ENCODE measurements around the gene GAS7.
"Not testable (repeated sequence)": the region's sequence is repeated elsewhere in the genome, so short reads cannot be mapped to it uniquely, and the experiment has no call there.

The GAS7 gene

DNA sequence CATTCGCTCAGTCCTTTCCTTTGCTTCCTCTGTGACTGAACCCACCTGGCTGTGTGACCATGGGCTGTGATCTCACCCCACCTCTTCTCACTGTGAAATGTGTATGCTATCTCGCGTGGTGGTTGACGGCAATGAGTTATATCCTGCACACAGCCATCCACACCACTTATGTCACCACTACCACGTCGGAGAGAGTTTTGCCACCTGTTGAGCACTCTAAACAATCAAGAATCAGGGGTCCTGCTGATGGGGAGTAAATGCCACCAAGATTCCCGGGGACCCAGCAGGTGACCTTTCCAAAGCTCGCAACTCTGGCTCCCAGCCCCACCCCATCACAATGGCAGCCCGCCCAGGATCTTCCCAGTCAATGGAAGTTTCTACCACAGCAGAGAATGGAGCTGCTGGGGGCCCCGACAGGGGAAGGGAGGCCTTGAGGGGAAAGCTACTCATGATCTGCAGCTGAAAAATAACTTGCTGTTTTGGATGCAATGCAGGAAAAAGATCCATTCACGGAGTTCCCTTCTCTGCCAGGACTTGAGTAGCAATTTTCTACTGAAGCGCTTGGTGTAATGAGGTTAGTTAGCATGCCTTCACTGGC lies 267.2 kb downstream of the GAS7 start:
- no peaks in the 10 kb centered on the region for H3K9me3 Mint-ChIP-seq
- H3K27me3 Mint-ChIP-seq: no peaks in the 10 kb centered on the region
- H3K4me1 Mint-ChIP-seq: no peaks in the 10 kb centered on the region
- H3K27ac Mint-ChIP-seq: no peak overlapping the region
- ATAC-seq: no peak
- H3K4me3 Mint-ChIP-seq: no peak overlapping the region
- DNase-seq: no peak

DNA sequence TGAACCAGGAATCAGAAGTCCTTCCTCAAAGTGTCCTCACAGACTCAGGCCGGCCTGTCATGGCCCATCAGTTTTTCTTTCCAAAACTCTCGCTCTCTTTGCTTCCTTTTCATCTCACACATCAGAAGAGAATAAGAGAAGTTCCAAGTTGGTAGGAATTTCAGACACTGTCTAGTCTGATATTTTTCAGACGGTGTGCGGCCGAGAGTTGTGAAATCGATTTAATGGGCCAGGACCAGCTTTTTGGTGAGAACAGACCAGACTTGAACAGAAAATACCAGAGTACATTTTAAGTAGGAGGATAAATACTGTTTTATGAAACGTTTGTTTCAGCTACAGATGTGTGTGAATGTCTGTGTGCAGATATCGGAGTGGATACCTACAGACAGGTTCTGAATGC lies 268.5 kb downstream of the GAS7 start:
- no peaks in the 10 kb centered on the region for H3K4me1 Mint-ChIP-seq
- no peak for ATAC-seq
- no peak overlapping the region for H3K4me3 Mint-ChIP-seq

DNA sequence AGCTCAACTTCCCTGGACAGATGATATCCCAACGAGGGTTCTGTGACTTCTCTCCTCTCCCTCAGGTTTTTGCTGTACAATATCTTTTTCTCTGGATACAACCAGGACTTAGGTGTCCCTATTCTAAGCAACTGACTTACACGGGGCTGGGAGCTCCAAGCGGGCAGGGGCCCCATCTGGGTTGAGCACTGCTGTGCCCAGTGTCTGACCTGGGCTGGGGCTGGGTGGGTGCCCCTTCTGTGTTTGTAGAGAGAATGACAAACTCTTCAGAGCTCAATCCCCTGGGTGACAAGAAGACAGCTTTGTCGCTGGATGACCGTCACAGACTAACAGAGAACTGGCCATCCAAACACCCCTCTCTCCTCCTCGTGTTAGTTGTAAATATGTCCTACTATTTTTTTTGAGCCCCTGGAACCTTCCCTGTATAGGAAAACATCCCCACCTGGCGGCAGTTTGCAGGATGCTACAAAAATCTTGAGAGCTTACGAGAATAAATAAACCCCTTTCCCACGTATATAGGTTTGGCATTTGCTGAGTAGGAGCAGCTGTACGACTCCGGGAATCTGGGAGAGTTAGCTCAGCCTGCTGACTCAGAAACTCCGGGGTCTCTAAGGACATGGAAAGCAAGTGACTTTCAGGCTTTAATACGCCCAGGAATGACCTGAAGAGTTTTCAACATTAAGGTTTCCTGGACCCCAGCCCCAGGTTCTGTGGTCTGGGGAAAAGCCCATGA lies 269.6 kb downstream of the GAS7 start:
- DNase-seq (no peak), ATAC-seq (no peak)
- Mint-ChIP-seq H3K4me3 (no peak overlapping the region), H3K27ac (peak overlapping the region in 1 of 2 donors; percentile 42), H3K9me3 (no peaks in the 10 kb centered on the region), H3K4me1 (no peaks in the 10 kb centered on the region), H3K27me3 (no peaks in the 10 kb centered on the region)

More for the DNA sequence above, 268.5 kb downstream of the GAS7 start:
- DNase-seq: no peak
- no peak overlapping the region for H3K27ac Mint-ChIP-seq
- no peaks in the 10 kb centered on the region for H3K9me3 Mint-ChIP-seq
- no peaks in the 10 kb centered on the region for H3K27me3 Mint-ChIP-seq

DNA sequence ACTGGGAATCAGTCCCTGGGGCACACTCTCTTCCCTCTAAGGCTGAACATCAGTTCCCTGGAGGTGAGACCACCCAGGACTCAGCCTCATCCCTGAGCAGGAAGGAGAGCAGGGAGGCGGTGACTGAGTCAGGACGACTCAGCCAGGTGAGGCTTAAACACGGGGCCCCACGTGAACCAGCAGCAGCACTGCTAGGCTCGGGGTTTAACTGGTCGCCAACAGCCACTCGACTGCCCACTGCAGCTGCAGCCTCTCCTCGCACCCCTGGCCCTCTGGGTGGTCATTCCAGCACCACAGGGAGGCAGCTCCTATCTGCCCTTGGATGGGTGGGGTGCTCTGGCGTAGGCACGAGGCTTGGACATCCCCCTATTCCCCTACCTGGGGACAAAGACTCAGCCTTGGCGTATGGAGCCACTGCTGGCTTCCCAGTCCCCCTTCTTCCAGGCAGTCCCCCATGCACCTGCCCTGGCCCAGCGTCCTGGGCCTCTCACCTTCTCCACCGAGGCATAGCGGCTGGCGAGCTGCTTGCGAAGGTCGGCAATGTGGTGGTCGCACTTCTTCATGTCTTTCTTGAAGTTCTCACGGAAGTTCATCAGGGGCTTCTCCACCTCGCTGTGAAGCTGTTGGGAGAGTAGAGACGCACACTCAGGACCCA lies 272.1 kb downstream of the GAS7 start:
- Mint-ChIP-seq H3K9me3 (no peaks in the 10 kb centered on the region), H3K4me1 (no peaks in the 10 kb centered on the region), H3K27me3 (no peaks in the 10 kb centered on the region), H3K4me3 (no peak overlapping the region), H3K27ac (peak overlapping the region in 1 of 2 donors; percentile 24)
- ATAC-seq: no peak
- DNase-seq: no peak

DNA sequence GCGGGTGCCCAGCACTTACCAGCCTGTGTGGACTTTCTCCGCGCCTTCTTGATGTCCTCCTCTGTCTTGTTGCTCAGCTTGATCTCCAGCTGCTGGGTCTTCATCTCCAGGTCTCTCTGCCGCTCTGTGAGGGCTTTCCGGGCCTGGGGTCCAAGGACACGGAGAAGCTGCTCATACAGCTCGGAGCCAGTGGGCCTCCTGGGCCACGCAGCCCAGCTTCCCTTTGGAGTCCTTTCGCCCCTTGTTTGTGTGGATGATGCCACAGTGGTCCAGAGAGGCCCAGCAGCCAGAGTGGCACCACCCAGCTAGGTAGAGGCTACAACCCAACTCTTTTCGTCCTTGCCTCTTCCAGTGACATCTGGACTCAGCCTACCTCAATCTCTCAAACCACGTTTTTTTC lies 272.9 kb downstream of the GAS7 start:
- Mint-ChIP-seq H3K4me3 (no peak overlapping the region), H3K4me1 (no peaks in the 10 kb centered on the region), H3K9me3 (no peaks in the 10 kb centered on the region), H3K27ac (no peak overlapping the region), H3K27me3 (no peaks in the 10 kb centered on the region)
- DNase-seq (no peak), ATAC-seq (peak; percentile 13)

DNA sequence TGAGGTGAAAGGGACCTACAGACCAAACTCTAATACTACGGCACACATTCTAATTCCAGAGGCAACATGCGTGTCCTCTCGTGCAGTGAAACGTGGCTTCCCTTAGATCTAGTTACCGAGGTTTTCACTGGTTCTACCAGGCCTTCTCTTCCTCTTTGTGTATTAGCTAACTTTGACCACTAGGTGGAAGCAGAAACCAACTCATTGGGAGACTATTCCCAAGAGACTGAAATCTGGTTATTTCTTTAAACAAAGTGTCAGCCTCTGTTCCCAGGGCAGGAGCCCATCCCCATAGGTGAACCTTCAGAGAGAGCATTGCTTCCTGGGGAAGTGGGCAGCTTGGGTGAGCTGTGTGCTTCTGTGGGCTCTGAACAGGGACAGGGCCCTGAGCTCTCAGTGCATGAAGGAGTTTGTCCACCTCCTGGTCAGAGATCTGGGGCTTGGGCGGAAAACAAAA lies 273.6 kb downstream of the GAS7 start:
- no peaks in the 10 kb centered on the region for H3K4me1 Mint-ChIP-seq
- H3K9me3 Mint-ChIP-seq: no peaks in the 10 kb centered on the region
- no peaks in the 10 kb centered on the region for H3K27me3 Mint-ChIP-seq
- ATAC-seq (peak; percentile 73), DNase-seq (peak in 1 of 2 donors; percentile 30)
- no peak overlapping the region for H3K27ac Mint-ChIP-seq
- H3K4me3 Mint-ChIP-seq: no peak overlapping the region

DNA sequence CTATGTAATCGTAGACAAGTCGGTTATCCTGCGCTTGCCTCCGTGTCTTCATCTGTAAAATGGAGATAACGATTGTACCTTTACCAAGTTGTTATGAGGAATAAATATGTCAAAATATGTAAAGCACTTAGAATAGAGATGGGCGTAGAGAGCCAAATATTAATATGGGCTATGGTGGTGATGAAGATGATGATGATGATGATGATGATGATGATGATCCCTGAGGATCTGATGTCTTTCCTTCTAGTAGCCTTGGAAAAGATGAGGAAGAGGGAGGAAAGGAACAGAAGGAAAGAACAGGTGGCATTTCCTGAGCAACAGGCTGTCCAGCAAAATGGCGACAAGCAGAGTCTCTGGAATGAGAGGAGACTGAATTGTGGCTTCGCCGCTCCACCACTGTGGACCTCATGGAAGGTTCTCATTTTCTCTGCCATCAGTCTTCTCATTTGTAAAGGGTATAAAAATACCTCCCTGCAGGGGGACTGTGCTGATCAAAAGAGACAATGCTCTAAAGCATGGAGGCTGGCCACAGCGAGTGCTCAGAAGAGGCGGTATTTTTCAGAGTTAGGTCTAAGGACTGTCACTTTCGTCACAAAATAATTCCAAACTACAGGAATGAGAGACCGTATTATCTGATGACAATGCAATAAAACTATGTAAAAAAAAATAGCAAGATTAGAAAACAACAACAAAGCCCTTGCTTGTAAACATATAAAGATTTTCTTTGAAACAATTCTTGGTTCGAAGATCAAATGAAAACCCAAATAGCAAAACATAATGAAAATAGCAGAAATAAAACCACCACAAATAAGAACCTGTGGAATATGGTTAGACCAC lies 276.2 kb downstream of the GAS7 start:
- no peaks in the 10 kb centered on the region for H3K27me3 Mint-ChIP-seq
- ATAC-seq: no peak
- H3K9me3 Mint-ChIP-seq: no peaks in the 10 kb centered on the region
- H3K27ac Mint-ChIP-seq: no peak overlapping the region
- no peak for DNase-seq
- H3K4me1 Mint-ChIP-seq: no peaks in the 10 kb centered on the region
- H3K4me3 Mint-ChIP-seq: no peak overlapping the region

DNA sequence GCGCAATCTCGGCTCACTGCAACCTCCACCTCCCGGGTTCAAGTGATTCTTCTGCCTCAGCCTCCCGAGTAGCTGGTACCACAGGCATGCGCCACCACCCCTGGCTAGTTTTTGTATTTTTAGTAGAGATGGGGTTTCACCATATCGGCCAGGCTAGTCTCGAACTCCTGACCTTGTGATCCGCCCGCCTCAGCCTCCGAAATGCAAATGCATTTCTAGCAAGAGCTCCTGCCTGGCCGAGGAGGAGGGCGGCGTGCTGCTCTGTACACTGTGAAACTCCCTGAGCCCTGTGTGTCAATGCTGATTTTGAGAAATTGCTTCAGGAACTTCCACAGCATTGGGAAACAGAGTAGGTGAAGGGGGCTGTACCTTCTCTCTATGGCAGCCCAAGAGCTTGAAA lies 277.2 kb downstream of the GAS7 start:
- not testable (repeated sequence) for DNase-seq, ATAC-seq, H3K9me3 Mint-ChIP-seq, H3K27ac Mint-ChIP-seq, H3K4me3 Mint-ChIP-seq, H3K4me1 Mint-ChIP-seq, H3K27me3 Mint-ChIP-seq

DNA sequence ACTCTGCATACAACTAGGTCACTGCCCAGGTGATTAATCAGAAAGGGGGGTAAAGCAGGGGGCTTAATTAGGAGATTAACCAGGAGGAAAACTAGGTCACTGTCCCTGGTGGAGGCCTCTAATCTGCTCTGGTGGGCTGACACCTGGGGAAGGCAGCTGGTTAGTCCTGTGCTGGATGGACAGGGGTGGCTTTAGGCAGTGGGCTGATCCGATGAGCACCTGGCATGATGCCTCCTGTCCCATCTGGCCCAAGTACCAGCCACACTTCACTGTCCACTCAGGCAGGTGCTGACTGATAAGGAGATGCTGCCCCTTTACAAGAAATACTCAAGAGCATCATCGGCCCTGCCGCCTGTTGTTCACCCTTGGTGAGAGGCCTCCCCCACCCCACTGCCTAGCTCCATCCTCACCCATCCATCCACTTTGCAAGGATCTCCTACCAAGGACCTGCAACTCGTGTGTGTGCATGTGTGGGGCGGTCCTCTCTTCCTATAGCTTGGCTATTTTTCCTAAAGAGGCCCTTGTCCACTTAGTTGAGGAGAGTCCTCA lies 279.5 kb downstream of the GAS7 start:
- H3K27me3 Mint-ChIP-seq: no peaks in the 10 kb centered on the region
- no peak overlapping the region for H3K27ac Mint-ChIP-seq
- ATAC-seq (no peak), DNase-seq (no peak)
- H3K4me3 Mint-ChIP-seq: no peak overlapping the region
- no peaks in the 10 kb centered on the region for H3K4me1 Mint-ChIP-seq
- no peaks in the 10 kb centered on the region for H3K9me3 Mint-ChIP-seq

DNA sequence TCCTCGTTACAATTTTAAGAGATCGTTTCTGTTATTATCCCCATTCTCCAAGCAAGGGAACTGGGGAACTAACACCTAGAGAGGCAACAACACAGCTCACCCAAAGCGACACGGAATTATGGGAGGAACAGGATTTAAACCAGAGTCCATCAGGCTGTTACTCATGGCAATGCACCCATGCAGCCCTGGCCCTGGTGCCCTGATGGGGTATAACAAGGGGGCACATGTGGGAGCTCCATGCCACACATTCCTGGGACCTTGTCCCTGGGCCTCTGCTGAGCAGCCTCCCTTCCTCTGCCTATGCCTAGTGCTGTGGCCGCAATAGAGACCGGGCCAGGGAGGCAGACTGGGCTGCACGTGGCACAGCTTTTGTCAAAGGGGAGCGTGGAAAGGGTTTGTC lies 280.1 kb downstream of the GAS7 start:
- ATAC-seq: no peak
- no peaks in the 10 kb centered on the region for H3K27me3 Mint-ChIP-seq

DNA sequence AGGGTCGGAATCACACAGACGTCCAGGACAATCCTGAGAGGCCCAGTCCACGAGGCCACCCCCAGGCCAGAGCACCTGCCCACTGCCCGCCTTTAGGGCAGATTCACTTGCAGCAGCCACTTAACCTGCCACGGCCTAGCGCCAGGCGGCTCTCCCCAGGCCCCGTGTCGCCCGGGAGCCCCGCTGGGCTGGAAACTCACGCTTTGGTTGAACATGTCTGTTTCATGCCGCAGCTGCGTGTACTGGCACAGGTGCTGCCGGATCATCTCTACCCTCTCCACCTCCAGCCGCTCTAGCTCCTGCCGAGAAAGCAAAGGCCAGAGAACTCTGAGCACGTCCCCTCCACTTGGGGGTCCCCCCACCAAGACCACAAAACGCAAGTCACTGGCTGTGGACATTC lies 280.6 kb downstream of the GAS7 start:
- no peak for DNase-seq
- Mint-ChIP-seq H3K27me3 (no peaks in the 10 kb centered on the region), H3K9me3 (no peaks in the 10 kb centered on the region), H3K4me3 (no peak overlapping the region), H3K4me1 (no peaks in the 10 kb centered on the region), H3K27ac (no peak overlapping the region)
- no peak for ATAC-seq

More for the DNA sequence above, 280.1 kb downstream of the GAS7 start:
- Mint-ChIP-seq H3K9me3 (no peaks in the 10 kb centered on the region), H3K4me1 (no peaks in the 10 kb centered on the region), H3K4me3 (no peak overlapping the region), H3K27ac (no peak overlapping the region)
- no peak for DNase-seq

DNA sequence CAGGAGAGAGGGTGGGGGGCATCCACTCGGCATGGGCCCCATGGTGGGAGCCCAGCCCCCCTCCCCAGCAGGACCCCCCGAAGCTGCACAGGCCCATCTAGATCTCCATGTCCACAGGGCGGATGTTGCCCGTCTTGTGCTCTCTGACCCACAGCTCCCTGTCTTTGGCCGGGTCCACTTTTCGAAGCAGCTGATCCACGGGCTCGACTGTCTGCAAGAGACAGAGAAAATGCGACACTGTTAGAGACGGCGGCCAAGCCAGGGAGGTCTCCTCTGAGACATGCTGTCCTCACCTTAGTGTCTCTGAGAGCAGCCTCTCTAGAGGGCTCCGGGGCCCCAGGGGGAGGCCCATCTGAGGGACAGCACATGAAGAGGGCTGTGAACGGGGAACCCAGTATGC lies 281.3 kb downstream of the GAS7 start:
- no peak for ATAC-seq
- no peak overlapping the region for H3K4me3 Mint-ChIP-seq
- H3K27ac Mint-ChIP-seq: no peak overlapping the region
- no peaks in the 10 kb centered on the region for H3K4me1 Mint-ChIP-seq
- H3K27me3 Mint-ChIP-seq: no peaks in the 10 kb centered on the region
- DNase-seq: no peak
- H3K9me3 Mint-ChIP-seq: no peaks in the 10 kb centered on the region

DNA sequence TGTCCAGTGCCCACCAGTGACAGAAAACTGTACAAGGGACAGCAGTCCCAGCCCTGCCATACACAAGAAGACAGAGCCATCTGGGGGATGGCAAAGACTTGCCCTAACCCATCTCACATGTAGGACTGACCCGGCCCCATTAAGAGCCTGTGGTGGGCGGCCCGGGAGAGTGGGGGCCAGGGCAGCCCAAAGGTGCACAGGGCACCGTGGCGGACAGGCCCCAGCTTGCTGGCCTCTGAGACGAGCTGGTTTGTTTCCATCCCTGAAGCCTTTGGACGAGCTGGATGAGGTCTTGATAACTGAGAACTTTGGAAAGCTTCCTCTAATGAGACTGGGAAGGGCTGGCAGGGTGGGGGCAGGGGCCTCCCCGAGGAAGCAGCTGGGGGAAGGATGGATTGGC lies 282.3 kb downstream of the GAS7 start:
- no peak for ATAC-seq
- Mint-ChIP-seq H3K9me3 (no peaks in the 10 kb centered on the region), H3K27me3 (no peaks in the 10 kb centered on the region), H3K4me1 (no peaks in the 10 kb centered on the region), H3K4me3 (no peak overlapping the region), H3K27ac (no peak overlapping the region)
- no peak for DNase-seq

DNA sequence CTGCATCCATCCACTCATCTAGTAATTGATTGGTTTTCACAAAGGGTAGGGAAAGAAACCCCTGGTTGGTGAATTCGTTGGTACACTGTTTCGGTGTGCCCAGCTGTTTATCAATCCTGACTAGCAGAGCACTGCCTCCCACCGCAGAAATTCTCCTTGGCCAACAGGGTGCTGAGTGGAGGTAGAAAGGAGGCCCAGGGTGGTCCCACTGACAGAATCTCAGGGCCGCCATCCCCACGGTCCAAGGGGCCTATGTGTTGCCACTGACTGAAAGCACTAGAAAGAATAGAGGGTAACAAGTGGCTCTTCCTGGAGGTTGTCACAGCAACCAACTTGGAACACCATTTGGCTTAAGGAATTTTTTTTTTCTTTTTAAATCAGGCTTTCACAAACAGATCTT lies 284.9 kb downstream of the GAS7 start:
- Mint-ChIP-seq H3K27me3 (peaks cover 7% of the 10 kb centered on the region), H3K4me3 (no peak overlapping the region), H3K4me1 (no peaks in the 10 kb centered on the region), H3K9me3 (no peaks in the 10 kb centered on the region), H3K27ac (no peak overlapping the region)
- DNase-seq (no peak), ATAC-seq (no peak)

Data from stimulated activated naive CD8-positive, alpha-beta T cell treated with anti-CD3 and anti-CD28 coated beads, Interleukin-15, amount 100 ng/mL, for 72 hours (primary cell).